ENCODE data around the gene RAB40B. TPM values are rescaled to one million over a fixed set of nuclear protein-coding genes. Genes with fewer than 3 reads are reported as not detected.

RAB40B gene
- total and polyA plus RNA-seq, 2 of the 13 experiments (the other 11 are each of a cell fraction or from before 2014, with no cell fraction given), result 6.2 to 6.5 TPM

DNA sequence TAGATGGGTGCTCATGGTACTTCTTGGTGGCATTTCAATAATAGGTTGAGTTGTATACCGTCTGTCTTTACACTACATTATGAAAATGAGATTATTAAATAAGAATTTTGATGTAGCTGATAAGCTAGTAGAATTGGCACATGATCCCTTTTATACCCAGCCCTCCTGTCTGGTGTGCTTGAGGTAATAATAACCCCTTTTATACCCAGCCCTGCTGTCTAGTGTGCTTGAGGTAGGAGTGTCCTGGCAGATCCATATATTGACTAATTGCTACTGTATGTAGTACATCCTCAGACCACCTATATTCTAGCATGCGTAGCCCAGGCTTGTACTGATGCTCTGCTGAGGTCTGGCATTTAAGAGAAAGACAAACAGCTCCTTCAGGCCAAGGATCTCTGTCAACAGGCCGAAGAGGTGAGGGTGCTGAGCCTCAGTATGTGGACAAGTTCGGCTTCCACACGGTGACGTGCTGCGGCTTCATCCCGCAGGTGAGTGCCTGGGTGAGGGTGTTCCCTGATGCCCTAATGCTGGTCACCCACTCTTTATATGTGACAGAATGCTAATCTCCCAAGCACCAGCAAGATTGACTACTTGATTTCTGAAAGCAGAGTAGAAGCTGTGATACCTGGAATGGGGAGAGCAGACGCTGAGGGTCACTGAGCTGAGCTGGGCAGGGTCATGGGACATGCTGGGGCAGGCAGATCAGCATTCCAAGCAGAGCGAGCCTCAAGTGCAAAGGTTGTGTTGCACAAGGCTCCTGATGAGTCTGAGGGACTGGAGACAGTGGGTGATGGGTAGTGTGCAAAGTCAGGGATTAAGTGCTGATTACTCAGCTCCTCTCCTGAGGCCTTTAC lies 42.6 kb upstream of the RAB40B start (continued):
- TF ChIP-seq SOX6 (IDR thresholded peaks at IDR 0.05), result no peak
- TF ChIP-seq SOX6 (CRISPR knock-in tag; IDR thresholded peaks at IDR 0.05), result peak; percentile 91
- peak; percentile 85 to 87; a peak in 3 of 4 replicates for TF ChIP-seq EP300 (IDR thresholded peaks at IDR 0.05; ENCODE audit: low read depth in 2 of 2, low read length in 2 of 2)
- peak; percentile 85 for TF ChIP-seq EP300 (CRISPR knock-in tag; IDR thresholded peaks at IDR 0.05; ENCODE audit: borderline replicate concordance)
- peak; percentile 64 for TF ChIP-seq ZFY (CRISPR knock-in tag; IDR thresholded peaks at IDR 0.05)
- TF ChIP-seq ZBTB7A (CRISPR knock-in tag; IDR thresholded peaks at IDR 0.05), result 0 out of 2 replicates have a peak, but pooled peaks have one; percentile 74
- TF ChIP-seq MAFF (IDR thresholded peaks at IDR 0.05; ENCODE audit: low read depth, low read length), result peak; percentile 82
- TF ChIP-seq MEIS2 (CRISPR knock-in tag; IDR thresholded peaks at IDR 0.05), result peak; percentile 82
- TF ChIP-seq, protein P1, sequence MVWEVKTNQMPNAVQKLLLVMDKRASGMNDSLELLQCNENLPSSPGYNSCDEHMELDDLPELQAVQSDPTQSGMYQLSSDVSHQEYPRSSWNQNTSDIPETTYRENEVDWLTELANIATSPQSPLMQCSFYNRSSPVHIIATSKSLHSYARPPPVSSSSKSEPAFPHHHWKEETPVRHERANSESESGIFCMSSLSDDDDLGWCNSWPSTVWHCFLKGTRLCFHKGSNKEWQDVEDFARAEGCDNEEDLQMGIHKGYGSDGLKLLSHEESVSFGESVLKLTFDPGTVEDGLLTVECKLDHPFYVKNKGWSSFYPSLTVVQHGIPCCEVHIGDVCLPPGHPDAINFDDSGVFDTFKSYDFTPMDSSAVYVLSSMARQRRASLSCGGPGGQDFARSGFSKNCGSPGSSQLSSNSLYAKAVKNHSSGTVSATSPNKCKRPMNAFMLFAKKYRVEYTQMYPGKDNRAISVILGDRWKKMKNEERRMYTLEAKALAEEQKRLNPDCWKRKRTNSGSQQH (CRISPR knock-in tag; IDR thresholded peaks at IDR 0.05; ENCODE audit: low read depth), result peak; percentile 66; the same call in 1 of the 2 replicates
- no peak for TF ChIP-seq MLLT10 (CRISPR knock-in tag; IDR thresholded peaks at IDR 0.05)
- TF ChIP-seq XBP1 (CRISPR knock-in tag; IDR thresholded peaks at IDR 0.05), result no peak
- TF ChIP-seq NFYB (CRISPR knock-in tag; IDR thresholded peaks at IDR 0.05), result no peak
- TF ChIP-seq, protein P2, sequence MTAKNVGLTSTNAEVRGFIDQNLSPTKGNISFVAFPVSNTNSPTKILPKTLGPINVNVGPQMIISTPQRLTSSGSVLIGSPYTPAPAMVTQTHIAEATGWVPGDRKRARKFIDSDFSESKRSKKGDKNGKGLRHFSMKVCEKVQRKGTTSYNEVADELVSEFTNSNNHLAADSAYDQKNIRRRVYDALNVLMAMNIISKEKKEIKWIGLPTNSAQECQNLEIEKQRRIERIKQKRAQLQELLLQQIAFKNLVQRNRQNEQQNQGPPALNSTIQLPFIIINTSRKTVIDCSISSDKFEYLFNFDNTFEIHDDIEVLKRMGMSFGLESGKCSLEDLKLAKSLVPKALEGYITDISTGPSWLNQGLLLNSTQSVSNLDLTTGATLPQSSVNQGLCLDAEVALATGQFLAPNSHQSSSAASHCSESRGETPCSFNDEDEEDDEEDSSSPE (CRISPR knock-in tag; IDR thresholded peaks at IDR 0.05), result peak; percentile 69
- TF ChIP-seq NFIC (IDR thresholded peaks at IDR 0.05; ENCODE audit: low read length), result 0 out of 2 replicates have a peak, but pooled peaks have one; percentile 8
- TF ChIP-seq TCF12 (IDR thresholded peaks at IDR 0.05), result no peak
- 0 out of 2 replicates have a peak, but pooled peaks have one; percentile 21 for TF ChIP-seq TCF12 (CRISPR knock-in tag; IDR thresholded peaks at IDR 0.05)
- peak; percentile 39; the same call in 1 of the 2 replicates for TF ChIP-seq ETV5 (CRISPR knock-in tag; IDR thresholded peaks at IDR 0.05; ENCODE audit: borderline replicate concordance)
- TF ChIP-seq POLR2G (IDR thresholded peaks at IDR 0.05; ENCODE audit: low read depth, low read length), result no peak
- TF ChIP-seq ZNF205 (CRISPR knock-in tag; IDR thresholded peaks at IDR 0.05), result peak; percentile 82
- TF ChIP-seq CBFB (CRISPR knock-in tag; IDR thresholded peaks at IDR 0.05), result peak; percentile 52; the same call in 1 of the 2 replicates
- peak; percentile 80; the same call in 1 of the 2 replicates for TF ChIP-seq FOXK1 (CRISPR knock-in tag; IDR thresholded peaks at IDR 0.05; ENCODE audit: borderline replicate concordance, low read depth)
- TF ChIP-seq ZNF432 (CRISPR knock-in tag; IDR thresholded peaks at IDR 0.05; ENCODE audit: borderline replicate concordance), result no peak
- peak; percentile 85 for TF ChIP-seq ZMYM4 (CRISPR knock-in tag; IDR thresholded peaks at IDR 0.05)
- TF ChIP-seq HNRNPK (IDR thresholded peaks at IDR 0.05; ENCODE audit: low read depth, low read length, poor library complexity, severe bottlenecking), result no peak
- TF ChIP-seq NFE2L2 (IDR thresholded peaks at IDR 0.05; ENCODE audit: low read length), result no peak
- no peak for TF ChIP-seq IRX3 (CRISPR knock-in tag; IDR thresholded peaks at IDR 0.05; ENCODE audit: borderline replicate concordance, low read depth)
- TF ChIP-seq, protein P3, sequence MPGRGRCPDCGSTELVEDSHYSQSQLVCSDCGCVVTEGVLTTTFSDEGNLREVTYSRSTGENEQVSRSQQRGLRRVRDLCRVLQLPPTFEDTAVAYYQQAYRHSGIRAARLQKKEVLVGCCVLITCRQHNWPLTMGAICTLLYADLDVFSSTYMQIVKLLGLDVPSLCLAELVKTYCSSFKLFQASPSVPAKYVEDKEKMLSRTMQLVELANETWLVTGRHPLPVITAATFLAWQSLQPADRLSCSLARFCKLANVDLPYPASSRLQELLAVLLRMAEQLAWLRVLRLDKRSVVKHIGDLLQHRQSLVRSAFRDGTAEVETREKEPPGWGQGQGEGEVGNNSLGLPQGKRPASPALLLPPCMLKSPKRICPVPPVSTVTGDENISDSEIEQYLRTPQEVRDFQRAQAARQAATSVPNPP (CRISPR knock-in tag; IDR thresholded peaks at IDR 0.05), result no peak; the same call in 1 of the 2 replicates
- TF ChIP-seq JARID2 (CRISPR knock-in tag; IDR thresholded peaks at IDR 0.05; ENCODE audit: insufficient replicate concordance), result peak; percentile 66
